Endothelial cell of umbilical vein (primary cell): ENCODE data around the gene FALEC.

ENCODE experiments used
- CTCF ChIP-seq, 2 donors: IDR thresholded peaks; 1 replicate in 1 of 2; 2 replicates in 1 of 2; pipeline ENCODE4 v1.5.1; 2011; ENCODE audit warnings: low read length in 2 of 2, mild to moderate bottlenecking in 2 of 2, moderate library complexity in 2 of 2, control low read depth in 1 of 2, inconsistent platforms in 1 of 2, low read depth in 1 of 2; ENCODE audit not compliant: insufficient read depth in 1 of 2; ENCODE audit errors: extremely low read depth in 1 of 2
- EZH2 ChIP-seq: IDR thresholded peaks from 2 replicates; pipeline ENCODE4 v1.6.1; 2012; ENCODE audit warnings: borderline replicate concordance, low read depth, mild to moderate bottlenecking, moderate library complexity, low read length, inconsistent platforms; ENCODE audit not compliant: severe bottlenecking
- FOS ChIP-seq: IDR thresholded peaks from 2 replicates; pipeline ENCODE4 v1.6.1; 2011; ENCODE audit warnings: mild to moderate bottlenecking, low read length, moderate library complexity, borderline replicate concordance; ENCODE audit not compliant: insufficient read depth
- JUN ChIP-seq: IDR thresholded peaks from 2 replicates; pipeline ENCODE4 v1.6.1; 2011; ENCODE audit warnings: borderline replicate concordance, low read depth; ENCODE audit not compliant: insufficient read length, insufficient read depth
- POLR2A ChIP-seq: IDR thresholded peaks from 2 replicates; pipeline ENCODE4 v1.6.1; 2012; ENCODE audit warnings: low read depth, mild to moderate bottlenecking, control low read depth, low read length

GRCh38 chr1:150469291-150469690, 46.3 kb upstream of the FALEC start:
- no peak for TF ChIP-seq CTCF (IDR thresholded peaks at IDR 0.05; ENCODE audit: extremely low read depth in 1 of 2, insufficient read depth in 1 of 2, low read depth in 1 of 2, low read length in 2 of 2)
- no peak for TF ChIP-seq EZH2
- no peak for TF ChIP-seq FOS
- TF ChIP-seq JUN: no peak
- no peak for TF ChIP-seq POLR2A
